ENCODE measurements around the gene C6orf118. TPM values are rescaled to one million over a fixed set of nuclear protein-coding genes. Genes with fewer than 3 reads are reported as not detected.

The C6orf118 gene
- total and polyA plus RNA-seq, 4 donors = not detected

DNA sequence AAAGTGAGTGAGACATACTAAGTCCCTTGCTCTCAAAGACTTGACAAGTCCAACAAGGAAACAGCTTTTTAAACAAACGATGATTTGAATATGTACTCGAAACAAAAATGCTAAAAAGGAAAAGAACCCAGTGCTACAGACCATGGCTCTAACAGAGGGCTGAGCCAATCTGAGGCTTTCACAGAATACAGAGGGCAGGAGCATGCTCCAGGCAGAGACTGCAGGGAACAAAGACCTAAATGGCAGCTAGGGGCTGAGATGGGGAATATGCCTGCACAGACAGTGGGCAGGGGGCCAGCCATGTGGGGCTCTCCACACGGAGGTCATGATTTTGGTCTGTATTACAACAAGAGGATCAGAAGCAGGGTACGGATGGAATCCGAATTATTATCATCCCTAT lies 31.1 kb upstream of the C6orf118 start:
- WGBS = 71% methylated on average over 5 of the region's 5 CpGs
- Histone ChIP-seq H3K27ac (ENCODE audit: low read depth in 1 of 2, low read length in 2 of 2) (no peak overlapping the region), H3K9ac (ENCODE audit: low read depth in 1 of 2, low read length in 2 of 2) (no peak overlapping the region), H3K4me1 (ENCODE audit: control insufficient read depth in 4 of 4, insufficient read depth in 4 of 4, low read length in 3 of 4) (no peaks in the 10 kb centered on the region), H3K27me3 (ENCODE audit: control insufficient read depth in 4 of 4, insufficient read depth in 4 of 4, low read length in 3 of 4) (no peaks in the 10 kb centered on the region), H3K4me3 (ENCODE audit: low read depth in 1 of 3, low read length in 3 of 3) (no peak overlapping the region), H3K9me3 (ENCODE audit: control insufficient read depth in 4 of 4, low read length in 3 of 4) (peaks cover 0 to 3% (median 0%) of the 10 kb centered on the region in 4 donors), H3K36me3 (ENCODE audit: control insufficient read depth in 4 of 4, insufficient read depth in 3 of 4, low read depth in 1 of 4, low read length in 3 of 4) (no peaks in the 10 kb centered on the region)
- TF ChIP-seq JUND (IDR thresholded peaks at IDR 0.05) (no peak), RXRA (IDR thresholded peaks at IDR 0.05) (no peak), FOXA2 (IDR thresholded peaks at IDR 0.05) (no peak), FOXA1 (IDR thresholded peaks at IDR 0.05) (no peak), EGR1 (IDR thresholded peaks at IDR 0.05; ENCODE audit: low read depth in 2 of 2) (no peak), RAD21 (IDR thresholded peaks at IDR 0.05) (no peak), TAF1 (conservative IDR thresholded peaks at IDR 0.05) (no peak)
- TF ChIP-seq, protein P1, sequence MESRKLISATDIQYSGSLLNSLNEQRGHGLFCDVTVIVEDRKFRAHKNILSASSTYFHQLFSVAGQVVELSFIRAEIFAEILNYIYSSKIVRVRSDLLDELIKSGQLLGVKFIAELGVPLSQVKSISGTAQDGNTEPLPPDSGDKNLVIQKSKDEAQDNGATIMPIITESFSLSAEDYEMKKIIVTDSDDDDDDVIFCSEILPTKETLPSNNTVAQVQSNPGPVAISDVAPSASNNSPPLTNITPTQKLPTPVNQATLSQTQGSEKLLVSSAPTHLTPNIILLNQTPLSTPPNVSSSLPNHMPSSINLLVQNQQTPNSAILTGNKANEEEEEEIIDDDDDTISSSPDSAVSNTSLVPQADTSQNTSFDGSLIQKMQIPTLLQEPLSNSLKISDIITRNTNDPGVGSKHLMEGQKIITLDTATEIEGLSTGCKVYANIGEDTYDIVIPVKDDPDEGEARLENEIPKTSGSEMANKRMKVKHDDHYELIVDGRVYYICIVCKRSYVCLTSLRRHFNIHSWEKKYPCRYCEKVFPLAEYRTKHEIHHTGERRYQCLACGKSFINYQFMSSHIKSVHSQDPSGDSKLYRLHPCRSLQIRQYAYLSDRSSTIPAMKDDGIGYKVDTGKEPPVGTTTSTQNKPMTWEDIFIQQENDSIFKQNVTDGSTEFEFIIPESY (IDR thresholded peaks at IDR 0.05) = no peak
- TF ChIP-seq, protein P2, sequence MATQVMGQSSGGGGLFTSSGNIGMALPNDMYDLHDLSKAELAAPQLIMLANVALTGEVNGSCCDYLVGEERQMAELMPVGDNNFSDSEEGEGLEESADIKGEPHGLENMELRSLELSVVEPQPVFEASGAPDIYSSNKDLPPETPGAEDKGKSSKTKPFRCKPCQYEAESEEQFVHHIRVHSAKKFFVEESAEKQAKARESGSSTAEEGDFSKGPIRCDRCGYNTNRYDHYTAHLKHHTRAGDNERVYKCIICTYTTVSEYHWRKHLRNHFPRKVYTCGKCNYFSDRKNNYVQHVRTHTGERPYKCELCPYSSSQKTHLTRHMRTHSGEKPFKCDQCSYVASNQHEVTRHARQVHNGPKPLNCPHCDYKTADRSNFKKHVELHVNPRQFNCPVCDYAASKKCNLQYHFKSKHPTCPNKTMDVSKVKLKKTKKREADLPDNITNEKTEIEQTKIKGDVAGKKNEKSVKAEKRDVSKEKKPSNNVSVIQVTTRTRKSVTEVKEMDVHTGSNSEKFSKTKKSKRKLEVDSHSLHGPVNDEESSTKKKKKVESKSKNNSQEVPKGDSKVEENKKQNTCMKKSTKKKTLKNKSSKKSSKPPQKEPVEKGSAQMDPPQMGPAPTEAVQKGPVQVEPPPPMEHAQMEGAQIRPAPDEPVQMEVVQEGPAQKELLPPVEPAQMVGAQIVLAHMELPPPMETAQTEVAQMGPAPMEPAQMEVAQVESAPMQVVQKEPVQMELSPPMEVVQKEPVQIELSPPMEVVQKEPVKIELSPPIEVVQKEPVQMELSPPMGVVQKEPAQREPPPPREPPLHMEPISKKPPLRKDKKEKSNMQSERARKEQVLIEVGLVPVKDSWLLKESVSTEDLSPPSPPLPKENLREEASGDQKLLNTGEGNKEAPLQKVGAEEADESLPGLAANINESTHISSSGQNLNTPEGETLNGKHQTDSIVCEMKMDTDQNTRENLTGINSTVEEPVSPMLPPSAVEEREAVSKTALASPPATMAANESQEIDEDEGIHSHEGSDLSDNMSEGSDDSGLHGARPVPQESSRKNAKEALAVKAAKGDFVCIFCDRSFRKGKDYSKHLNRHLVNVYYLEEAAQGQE (IDR thresholded peaks at IDR 0.05) = no peak
- TF ChIP-seq, protein P3, sequence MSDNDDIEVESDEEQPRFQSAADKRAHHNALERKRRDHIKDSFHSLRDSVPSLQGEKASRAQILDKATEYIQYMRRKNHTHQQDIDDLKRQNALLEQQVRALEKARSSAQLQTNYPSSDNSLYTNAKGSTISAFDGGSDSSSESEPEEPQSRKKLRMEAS (IDR thresholded peaks at IDR 0.05) = no peak
- no peak for DNase-seq (ENCODE audit: low spot score)

DNA sequence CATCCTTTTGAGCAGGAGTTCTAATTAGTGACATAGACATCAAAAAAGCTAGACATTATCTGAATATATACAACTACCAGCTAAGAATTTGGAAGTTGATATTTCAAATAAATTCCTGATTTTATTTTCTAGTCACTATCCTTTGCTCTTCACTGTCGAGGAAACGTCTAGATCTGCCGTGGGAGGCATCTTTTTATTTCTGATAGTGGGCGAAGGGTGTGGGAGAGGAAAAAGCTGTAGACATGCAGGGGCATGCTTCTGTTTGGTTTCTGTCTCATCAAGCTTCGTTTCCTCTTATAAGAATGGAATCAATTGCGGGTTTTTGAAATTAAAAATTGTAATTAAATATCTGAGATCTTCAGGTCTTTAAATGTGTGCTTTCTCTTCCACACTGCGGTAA lies 16.2 kb upstream of the C6orf118 start:
- Histone ChIP-seq H3K9me3 (ENCODE audit: control insufficient read depth in 4 of 4, low read length in 3 of 4) (peaks cover 0 to 14% (median 9%) of the 10 kb centered on the region in 4 donors), H3K9ac (ENCODE audit: low read depth in 1 of 2, low read length in 2 of 2) (no peak overlapping the region), H3K36me3 (ENCODE audit: control insufficient read depth in 4 of 4, insufficient read depth in 3 of 4, low read depth in 1 of 4, low read length in 3 of 4) (no peaks in the 10 kb centered on the region), H3K4me3 (ENCODE audit: low read depth in 1 of 3, low read length in 3 of 3) (no peak overlapping the region), H3K27ac (ENCODE audit: low read depth in 1 of 2, low read length in 2 of 2) (no peak overlapping the region), H3K4me1 (ENCODE audit: control insufficient read depth in 4 of 4, insufficient read depth in 4 of 4, low read length in 3 of 4) (no peaks in the 10 kb centered on the region), H3K27me3 (ENCODE audit: control insufficient read depth in 4 of 4, insufficient read depth in 4 of 4, low read length in 3 of 4) (no peaks in the 10 kb centered on the region)
- no peak for DNase-seq (ENCODE audit: low spot score)
- WGBS = 74% methylated on average over 7 of the region's 7 CpGs
- no peak for TF ChIP-seq NR2F2 (IDR thresholded peaks at IDR 0.05)
- TF ChIP-seq, protein P1 (IDR thresholded peaks at IDR 0.05) = no peak
